GM19023 (cell line): ENCODE results near the gene CISD2.
"Not testable (repeated sequence)": the region's sequence is repeated elsewhere in the genome, so short reads cannot be mapped to it uniquely, and the experiment has no call there.

Experiments used
- ATAC-seq: cut with Tn5 transposase; IDR thresholded peaks from one replicate; pipeline ENCODE4 v1.9.1; 2021; ENCODE audit warnings: mild to moderate bottlenecking, moderate library complexity; ENCODE audit not compliant: unreplicated experiment

CISD2 gene, protein sequence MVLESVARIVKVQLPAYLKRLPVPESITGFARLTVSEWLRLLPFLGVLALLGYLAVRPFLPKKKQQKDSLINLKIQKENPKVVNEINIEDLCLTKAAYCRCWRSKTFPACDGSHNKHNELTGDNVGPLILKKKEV

DNA sequence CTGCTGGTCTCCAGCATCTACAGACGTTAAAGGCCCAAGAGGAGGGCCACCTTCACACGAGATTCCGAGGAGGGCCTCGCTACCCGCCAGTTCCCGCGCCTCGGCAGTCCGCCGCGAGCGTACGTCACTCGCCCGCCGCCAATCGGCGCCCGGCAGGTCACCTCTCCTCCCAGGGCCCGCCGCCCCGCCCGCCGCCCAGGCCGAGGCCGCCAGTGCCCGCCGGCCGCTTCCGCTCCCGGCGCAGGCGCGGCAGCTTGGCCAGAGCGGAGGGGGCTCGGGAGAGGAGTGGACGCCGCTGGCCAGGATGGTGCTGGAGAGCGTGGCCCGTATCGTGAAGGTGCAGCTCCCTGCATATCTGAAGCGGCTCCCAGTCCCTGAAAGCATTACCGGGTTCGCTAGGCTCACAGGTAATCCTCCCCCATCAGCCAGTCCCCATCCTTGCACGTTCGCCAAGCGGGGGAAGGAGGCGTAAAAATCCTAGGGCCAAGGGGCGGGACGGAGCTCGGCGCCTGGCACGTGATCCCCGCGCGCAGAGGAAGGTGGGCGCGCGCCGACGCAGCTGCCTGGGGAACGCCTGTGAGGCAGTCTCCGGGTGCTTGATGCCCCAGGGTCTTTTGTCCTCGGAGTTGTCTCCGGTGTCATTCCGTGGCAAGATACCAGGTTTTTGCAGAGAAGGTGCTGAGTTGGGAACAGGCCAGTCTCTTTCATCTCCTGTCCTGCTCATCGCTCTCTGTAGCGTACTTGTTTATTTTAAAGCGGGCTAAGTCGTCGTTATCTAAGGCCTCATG lies at the start of gene CISD2:
CISD2 (plus strand) TSS at position 212 of the 788 bp plus-strand sequence; CDS start at position 305, 93 bp downstream.
- peak; percentile 87 for ATAC-seq

DNA sequence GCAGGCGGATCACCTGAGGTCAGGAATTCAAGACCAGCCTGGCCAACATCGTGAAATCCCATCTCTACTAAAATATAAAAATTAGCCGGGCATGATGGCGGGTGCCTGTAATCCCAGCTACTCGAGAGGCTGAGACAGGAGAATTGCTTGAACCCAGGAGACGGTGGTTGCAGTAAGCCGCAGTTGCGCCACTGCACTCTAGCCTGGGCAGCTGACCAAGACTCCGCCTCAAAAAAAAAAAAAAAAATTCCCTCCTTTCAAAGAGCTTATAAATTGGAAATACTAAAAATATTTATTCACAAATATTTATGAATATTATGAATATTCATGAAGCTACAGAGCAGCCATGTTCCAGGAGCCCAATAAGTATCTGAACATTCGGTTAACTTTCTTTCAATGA lies 49.7 kb upstream of the CISD2 start:
- not testable (repeated sequence) for ATAC-seq

DNA sequence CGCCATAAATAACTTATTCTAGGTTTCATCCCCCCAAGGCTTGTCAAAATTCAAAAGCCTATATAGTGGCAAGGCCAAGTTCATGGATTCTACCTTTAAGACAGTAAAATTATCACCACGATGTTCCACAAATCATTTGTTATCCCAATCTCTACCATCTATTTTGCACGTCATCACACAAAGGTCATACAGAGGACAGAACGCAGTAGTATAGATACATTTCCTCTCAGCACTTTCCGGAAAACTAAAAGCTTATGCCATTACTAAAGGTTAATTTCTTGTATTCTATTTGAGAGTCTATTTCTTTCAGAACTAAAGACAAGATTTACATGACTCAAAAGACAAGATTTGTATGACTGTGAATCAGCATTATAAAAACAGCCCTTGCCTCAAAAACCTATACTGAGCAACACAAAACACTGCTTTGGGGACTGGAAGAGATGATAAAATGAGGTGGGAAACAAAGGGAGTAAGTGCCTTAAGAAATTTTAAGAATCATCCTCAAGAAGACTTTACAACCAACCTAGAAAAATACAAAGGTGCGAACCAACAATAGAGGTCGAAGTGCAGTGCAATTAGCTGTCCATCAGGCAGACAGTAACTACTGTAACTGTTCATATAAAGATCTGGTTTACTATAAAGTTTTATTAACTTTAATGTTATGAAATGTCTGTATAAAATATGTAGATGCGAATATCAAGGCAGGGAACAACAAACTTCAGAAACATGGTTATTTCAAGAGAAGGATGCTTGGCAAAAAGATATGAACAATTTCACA lies 49.0 kb upstream of the CISD2 start:
- no peak for ATAC-seq

- no peak for ATAC-seq
These were observed 45.3 kb upstream of the CISD2 start for GRCh38 chr4:102823464-102823863.

GRCh38 chr4:102823897-102824296 lies 44.9 kb upstream of the CISD2 start:
- no peak for ATAC-seq

GRCh38 chr4:102824398-102824797 lies 44.4 kb upstream of the CISD2 start:
- ATAC-seq, result no peak

GRCh38 chr4:102825261-102826091 lies 43.3 kb upstream of the CISD2 start:
- no peak for ATAC-seq

GRCh38 chr4:102826105-102826889 lies 42.5 kb upstream of the CISD2 start:
- ATAC-seq, result no peak

GRCh38 chr4:102826890-102827673 lies 41.7 kb upstream of the CISD2 start, which contains the start of gene UBE2D3:
Gene UBE2D3, minus strand, starts transcription at chr4:102827551. Its CDS starts 1,043 bp downstream, at chr4:102826508.
- ATAC-seq, result peak; percentile 36

DNA sequence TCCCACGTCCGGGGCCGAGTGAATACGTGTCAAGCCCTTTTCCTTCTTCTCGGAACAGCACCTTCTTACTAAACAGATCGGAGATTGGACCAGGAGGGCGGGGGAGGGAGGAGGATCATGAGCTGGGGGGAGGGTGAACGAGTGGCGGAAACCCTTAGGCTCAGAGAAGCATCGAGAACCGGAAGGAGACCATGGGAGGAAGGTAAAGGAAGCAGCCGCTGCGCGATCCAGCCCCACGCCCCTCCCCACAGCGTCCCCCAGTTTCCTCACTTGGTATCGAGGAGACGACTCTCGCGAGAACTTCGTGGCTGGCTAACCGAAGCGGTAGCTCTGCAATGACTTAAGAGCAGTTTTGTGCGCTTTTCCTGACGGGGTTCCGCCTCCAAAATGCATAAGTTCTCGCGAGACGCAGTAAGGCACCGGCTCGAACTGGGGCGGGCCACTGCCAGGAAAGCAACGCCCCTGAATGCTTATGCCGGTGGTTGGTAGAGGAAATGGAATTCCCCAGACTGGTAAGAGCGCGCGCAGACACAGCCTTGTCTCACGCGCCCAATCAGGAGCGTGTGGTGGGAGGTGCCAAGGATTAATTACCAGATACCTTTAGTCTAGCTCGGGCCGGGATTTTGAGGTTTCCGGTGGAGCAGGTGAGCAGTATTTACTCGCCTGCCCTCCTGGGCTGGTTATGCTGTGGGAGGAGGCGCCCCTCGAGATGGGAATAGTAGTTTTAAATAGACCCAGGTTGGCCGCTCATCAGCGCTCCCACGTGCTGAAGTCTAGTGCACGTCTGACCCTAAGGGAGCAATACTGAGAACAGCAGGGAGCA lies 40.9 kb upstream of the CISD2 start:
- peak; percentile 80 for ATAC-seq

DNA sequence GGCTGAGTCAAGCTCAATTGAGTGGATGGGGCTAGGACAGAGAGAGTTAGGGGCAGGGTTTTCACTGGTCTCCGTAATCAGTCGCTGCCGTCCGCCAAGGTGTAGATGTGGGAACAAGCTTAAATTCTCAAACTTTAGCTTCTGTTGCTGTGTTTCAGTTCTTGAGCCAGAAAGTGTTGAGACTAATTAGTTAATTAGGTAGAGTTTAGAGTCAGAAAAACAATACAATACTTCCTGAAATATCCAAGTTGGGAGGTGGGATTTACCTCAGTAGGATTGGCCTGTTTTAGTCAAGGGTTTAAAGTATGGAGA lies 40.3 kb upstream of the CISD2 start:
- no peak for ATAC-seq

GRCh38 chr4:102829803-102830202 lies 39.0 kb upstream of the CISD2 start:
- ATAC-seq, result no peak

- ATAC-seq, result no peak
These were observed 36.7 kb upstream of the CISD2 start for GRCh38 chr4:102832105-102832504.

- no peak for ATAC-seq
These were observed 36.1 kb upstream of the CISD2 start for GRCh38 chr4:102832667-102833066.

DNA sequence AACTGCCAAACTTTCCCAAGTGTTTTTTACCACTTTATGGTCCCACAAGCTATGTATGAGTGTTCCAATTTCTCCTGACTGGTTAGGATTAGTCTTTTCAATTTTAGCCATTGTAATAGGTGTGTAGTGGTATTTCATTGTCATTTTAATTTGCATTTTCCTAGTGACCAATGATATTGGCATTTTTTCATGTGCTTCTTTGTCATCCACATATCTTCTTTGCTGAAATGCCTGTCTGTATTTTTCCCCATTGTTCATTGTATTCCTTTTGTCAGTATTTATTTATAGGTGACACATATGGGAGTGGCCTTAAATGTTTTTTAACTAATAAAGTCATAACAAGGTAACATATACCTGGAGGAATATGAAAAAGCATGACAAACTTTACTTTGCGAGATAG lies 32.2 kb upstream of the CISD2 start:
- ATAC-seq, result no peak

- ATAC-seq, result no peak
These were observed 26.4 kb upstream of the CISD2 start for GRCh38 chr4:102842367-102842766.

DNA sequence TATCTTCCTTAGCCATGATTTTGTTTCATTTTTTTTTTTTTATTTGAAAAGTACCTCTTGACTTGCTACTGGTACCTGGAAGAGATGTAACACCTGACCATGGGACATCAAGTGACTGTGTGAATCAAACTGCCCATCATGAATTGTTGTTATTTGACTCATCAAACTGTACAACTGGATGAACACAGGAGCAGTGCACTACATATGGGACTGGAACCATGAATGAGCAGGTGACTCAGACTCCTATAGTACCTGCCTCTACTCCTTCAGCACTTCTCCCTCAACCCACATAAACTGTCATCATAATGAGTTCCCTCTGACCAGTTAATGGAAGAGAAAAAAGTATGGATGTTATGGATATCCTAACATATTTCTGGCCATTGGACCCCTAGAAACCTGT lies 25.5 kb upstream of the CISD2 start:
- ATAC-seq, result no peak

DNA sequence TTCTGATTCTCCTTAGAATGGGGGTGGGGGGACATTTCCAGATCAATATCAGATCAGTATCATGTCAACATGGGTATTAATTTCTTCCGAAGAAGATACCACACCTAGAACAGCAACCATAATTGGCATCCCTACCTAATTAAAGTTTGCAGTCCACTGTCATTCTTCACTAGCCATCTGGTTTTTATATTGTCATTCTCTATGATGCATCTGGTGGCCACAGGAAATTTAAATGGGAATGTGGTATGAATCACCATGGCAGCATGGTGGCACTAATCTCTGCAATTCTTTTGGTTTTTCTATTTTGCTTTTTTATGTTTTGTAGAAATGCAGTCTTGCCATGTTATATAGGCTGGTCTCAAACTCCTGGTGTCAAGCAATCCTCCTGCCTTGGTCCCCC lies 24.9 kb upstream of the CISD2 start:
- ATAC-seq, result no peak

DNA sequence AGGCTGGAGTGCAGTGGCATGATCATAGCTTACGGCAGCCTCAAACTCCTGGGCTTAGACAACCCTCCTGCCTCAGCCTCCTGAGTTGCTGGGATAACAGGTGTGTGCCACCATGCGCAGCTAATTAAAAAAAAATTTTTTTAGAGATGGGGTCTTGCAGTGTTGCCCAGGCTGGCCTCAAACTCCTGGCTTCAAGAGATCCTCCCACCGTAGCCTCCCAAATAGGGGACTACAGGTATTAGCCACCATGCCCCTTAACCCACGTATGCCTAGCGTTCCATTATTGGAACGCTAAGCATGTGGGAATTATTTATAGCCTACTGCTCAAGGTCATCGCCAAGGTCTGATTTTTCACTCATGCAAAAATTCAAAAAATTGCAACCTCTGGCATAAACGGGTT lies 21.1 kb upstream of the CISD2 start:
- ATAC-seq, result no peak
